IMR-90 (cell line): Measurements from ENCODE around the gene CFAP58. TPM values are rescaled to one million over a fixed set of nuclear protein-coding genes. Genes with fewer than 3 reads are reported as not detected.

Experiments used
- ATAC-seq: fragments of 200-7000 bp; cut with Tn5 transposase; 2 replicates; pipeline ENCODE4 v1.9.1; 2020; ENCODE audit warnings: low read depth, mild to moderate bottlenecking, moderate library complexity
- BruUV-seq: library from RNA; stranded (reverse); fragments of 400-500 nt; replicated peaks from 2 replicates; lab custom pipeline; 2021; lab: Mats Ljungman, UMichigan
- CTCF ChIA-PET: fragments of 300-600 bp; formaldehyde crosslinking; extraction: SDS; loops from one replicate; lab custom pipeline; 2021; ENCODE audit warnings: antibody characterized with exemption; lab: Yijun Ruan, JAX
- POLR2A ChIA-PET: fragments of 300-600 bp; sonication (Branson Sonifier 250); formaldehyde crosslinking; loops from one replicate; lab custom pipeline; 2022; ENCODE audit warnings: antibody characterized with exemption; ENCODE audit not compliant: unreplicated experiment; lab: Charles Lee
- DNase-seq: peaks from one replicate; pipeline ENCODE4 v3.0.0; 2013
- H2AFZ ChIP-seq: replicated peaks from 2 replicates; pipeline ENCODE3; 2013; ENCODE audit warnings: low read length, mild to moderate bottlenecking; ENCODE audit not compliant: poor library complexity
- H2AK5ac ChIP-seq: 2 replicates; pipeline ENCODE4 v1.6.1; 2013; ENCODE audit warnings: low read depth, low read length, inconsistent platforms
- H2AK9ac ChIP-seq: replicated peaks from 2 replicates; pipeline ENCODE3; 2013; ENCODE audit warnings: mild to moderate bottlenecking, low read depth, low read length, moderate library complexity; ENCODE audit not compliant: poor library complexity
- H2BK120ac ChIP-seq: 2 replicates; pipeline ENCODE4 v1.6.1; 2013; ENCODE audit warnings: low read depth, low read length, inconsistent platforms
- H2BK15ac ChIP-seq: 3 replicates; pipeline ENCODE4 v1.6.1; 2013; ENCODE audit warnings: low read depth, low read length, inconsistent platforms
- H2BK20ac ChIP-seq: 2 replicates; pipeline ENCODE4 v1.6.1; 2013; ENCODE audit warnings: low read depth, mild to moderate bottlenecking, inconsistent platforms, low read length, moderate library complexity
- H2BK5ac ChIP-seq: 2 replicates; pipeline ENCODE4 v1.6.1; 2013; ENCODE audit warnings: mild to moderate bottlenecking, low read depth, low read length, inconsistent platforms; ENCODE audit not compliant: poor library complexity, severe bottlenecking
- H3K14ac ChIP-seq: replicated peaks from 2 replicates; pipeline ENCODE4 v1.6.1; 2013; ENCODE audit warnings: low read depth, low read length, inconsistent platforms
- H3K18ac ChIP-seq: 2 replicates; pipeline ENCODE4 v1.6.1; 2013; ENCODE audit warnings: low read depth, low read length, control low read depth
- H3K23ac ChIP-seq: 2 replicates; pipeline ENCODE4 v1.6.1; 2013; ENCODE audit warnings: low read depth, low read length, inconsistent platforms
- H3K27ac ChIP-seq: 2 replicates; pipeline ENCODE4 v1.5.1; 2013; ENCODE audit warnings: mild to moderate bottlenecking, control low read depth, low read length; ENCODE audit not compliant: insufficient read depth
- H3K27me3 ChIP-seq: 2 replicates; pipeline ENCODE4 v1.6.1; 2013; ENCODE audit warnings: low read length; ENCODE audit not compliant: control insufficient read depth, insufficient read depth
- H3K36me3 ChIP-seq: 2 replicates; pipeline ENCODE4 v1.6.1; 2013; ENCODE audit warnings: low read length, mixed read lengths; ENCODE audit not compliant: control insufficient read depth, insufficient read depth
- H3K4ac ChIP-seq: 2 replicates; pipeline ENCODE4 v1.6.1; 2013; ENCODE audit warnings: low read depth, low read length, inconsistent platforms
- H3K4me1 ChIP-seq: 2 replicates; pipeline ENCODE4 v1.6.1; 2013; ENCODE audit warnings: low read length, mixed read lengths; ENCODE audit not compliant: control insufficient read depth, insufficient read depth
- H3K4me2 ChIP-seq: 2 replicates; pipeline ENCODE4 v1.6.1; 2013; ENCODE audit warnings: low read depth, mild to moderate bottlenecking, control low read depth, low read length, moderate library complexity
- H3K4me3 ChIP-seq: 2 replicates; pipeline ENCODE4 v1.5.1; 2013; ENCODE audit warnings: low read depth, mild to moderate bottlenecking, control low read depth, low read length, moderate library complexity; ENCODE audit not compliant: insufficient read depth
- H3K56ac ChIP-seq: 2 replicates; pipeline ENCODE4 v1.6.1; 2013; ENCODE audit warnings: low read length, inconsistent platforms; ENCODE audit not compliant: insufficient read depth; ENCODE audit errors: extremely low read depth
- H3K79me1 ChIP-seq, 2 experiments: 2 replicates each; pipeline ENCODE4 v1.6.1; 2013; ENCODE audit warnings: low read length in 2 of 2, inconsistent platforms in 1 of 2, low read depth in 1 of 2
- H3K9ac ChIP-seq: 2 replicates; pipeline ENCODE4 v1.6.1; 2013; ENCODE audit warnings: low read depth, low read length, control low read depth
- H3K9me1 ChIP-seq: 2 replicates; pipeline ENCODE4 v1.6.1; 2013; ENCODE audit warnings: low read length, inconsistent platforms; ENCODE audit not compliant: insufficient read depth
- H3K9me3 ChIP-seq: 2 replicates; pipeline ENCODE4 v1.6.1; 2013; ENCODE audit warnings: low read length; ENCODE audit not compliant: control insufficient read depth, insufficient read depth
- H4K20me1 ChIP-seq: 2 replicates; pipeline ENCODE4 v1.6.1; 2013; ENCODE audit warnings: low read length, inconsistent platforms; ENCODE audit not compliant: insufficient read depth
- H4K5ac ChIP-seq: 2 replicates; pipeline ENCODE4 v1.6.1; 2013; ENCODE audit warnings: mild to moderate bottlenecking, low read depth, low read length, control low read depth
- H4K8ac ChIP-seq, 2 experiments: 2 replicates each; pipeline ENCODE4 v1.6.1; 2013; ENCODE audit warnings: low read depth in 2 of 2, low read length in 2 of 2, control low read depth in 1 of 2, inconsistent platforms in 1 of 2
- H4K91ac ChIP-seq: 2 replicates; pipeline ENCODE4 v1.6.1; 2013; ENCODE audit warnings: low read depth, low read length, inconsistent platforms; ENCODE audit not compliant: insufficient read depth
- POLR2A ChIP-seq: IDR thresholded peaks from 2 replicates; pipeline ENCODE4 v1.6.1; 2012; ENCODE audit warnings: mild to moderate bottlenecking, low read depth, low read length
- RAD21 ChIP-seq: IDR thresholded peaks from 2 replicates; pipeline ENCODE4 v1.6.1; 2012; ENCODE audit warnings: low read length, improper control_type of control experiment
- RCOR1 ChIP-seq: IDR thresholded peaks from 2 replicates; pipeline ENCODE4 v1.6.1; 2012; ENCODE audit warnings: mild to moderate bottlenecking, low read length, improper control_type of control experiment; ENCODE audit not compliant: insufficient replicate concordance
- WGBS, 2 experiments: methylation state at CpG; one replicate each; pipeline versions ENCODE4 v1.1.5 to v1.1.7; 2013; ENCODE audit warnings: missing lambda C conversion rate in 2 of 2; ENCODE audit not compliant: insufficient read length in 1 of 2; ENCODE audit errors: extremely low coverage in 2 of 2; 5-methylcytosine and 5-hydroxymethylcytosine counted together
- dilution Hi-C: fragments of 300-500 bp; cut with HindIII; formaldehyde crosslinking; loops from one replicate; pipeline ENCODE4 v1.14.3; 2018; ENCODE audit warnings: low sequenced_read_pairs; ENCODE audit not compliant: unreplicated experiment
- in situ Hi-C: fragments of 300-500 bp; cut with MboI; formaldehyde crosslinking; loops from 3 replicates; pipeline ENCODE4 v1.14.3; 2019; ENCODE audit warnings: low sequenced_read_pairs, inconsistent platforms, mixed read lengths
- intact Hi-C: fragments of 100-400 bp; cut with micrococcal nuclease; formaldehyde crosslinking; loops from 2 replicates; pipeline ENCODE4 v1.10.0; 2022
- polyA plus RNA-seq, 3 experiments: library from polyadenylated mRNA; depleted of rRNA; stranded (reverse); fragments of >200 nt; gene quantifications; 2 replicates each; pipeline ENCODE4 v1.2.3, GENCODE V29; 2012; ENCODE audit warnings: low replicate concordance in 1 of 3
- total RNA-seq: library from RNA; depleted of rRNA; stranded (reverse); fragments of >200 nt; gene quantifications from 2 replicates; pipeline ENCODE4 v1.2.3, GENCODE V29; 2012

CFAP58 gene
- total and polyA plus RNA-seq, 2 of the 4 experiments (the other 2 are of a cell fraction): 0.36 to 0.72 TPM

DNA sequence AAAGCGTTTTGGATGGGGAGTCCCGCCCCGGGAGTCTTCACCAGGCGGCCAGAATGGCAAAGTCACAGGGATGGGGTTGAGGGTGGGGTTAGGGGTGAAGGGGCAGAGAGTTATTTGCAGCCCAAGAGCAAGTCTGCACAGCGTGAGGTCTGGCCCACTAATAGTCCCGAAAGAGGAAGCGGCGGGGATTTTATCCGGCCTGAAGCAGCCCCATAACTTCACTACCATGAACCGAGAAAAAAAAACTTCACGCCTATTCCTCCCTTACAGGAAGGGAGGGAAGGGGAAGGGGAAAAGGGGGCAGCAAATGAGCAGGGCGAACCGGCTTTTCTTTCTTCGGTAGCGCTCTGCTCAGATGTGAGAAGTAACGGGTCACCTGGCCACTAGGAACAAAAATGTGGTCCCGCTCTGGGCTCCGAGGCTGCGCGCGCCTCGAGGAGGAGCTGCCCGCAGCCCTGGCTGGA is 16.1 kb upstream of the CFAP58 start:
- Histone ChIP-seq H3K56ac (peak overlapping the region; percentile 75), H3K9me3 (no peaks in the 10 kb centered on the region), H2AK5ac (peak overlapping the region; percentile 46), H3K14ac (peak overlapping the region; percentile 84), H2BK120ac (peak overlapping the region; percentile 77), H3K9ac (peak overlapping the region; percentile 95), H2BK15ac (peak overlapping the region; percentile 30; the same call in 1 of the 3 replicates), H3K27me3 (no peaks in the 10 kb centered on the region), H4K91ac (peak overlapping the region; percentile 44), H3K23ac (peak overlapping the region; percentile 70), H3K9me1 (peaks cover 37% of the 10 kb centered on the region), H3K18ac (peak overlapping the region; percentile 44; the same call in 1 of the 2 replicates), H3K4me2 (peak overlapping the region; percentile 76), H3K36me3 (peaks cover 3% of the 10 kb centered on the region; the same call in 1 of the 2 replicates), H4K5ac (no peak overlapping the region), H4K20me1 (peaks cover 43% of the 10 kb centered on the region), H2BK5ac (peak overlapping the region; percentile 90), H2AK9ac (peak overlapping the region; percentile 86), H3K27ac (peak overlapping the region; percentile 98), H3K4me3 (peak overlapping the region; percentile 83), H2BK20ac (no peak overlapping the region), H3K79me1 (peaks cover 6 to 51% of the 10 kb centered on the region in 2 experiments; a peak in 3 of 4 replicates), H2AFZ (peak overlapping the region; percentile 88), H3K4ac (peak overlapping the region; percentile 26), H3K4me1 (peaks cover 37% of the 10 kb centered on the region), H4K8ac (peak overlapping the region; percentile 57 to 67; a peak in 2 of 4 replicates)
- BruUV-seq: no TSS peak
- POLR2A ChIA-PET: no interaction called here
- TF ChIP-seq RAD21: no peak
- 0 out of 2 replicates have a peak, but pooled peaks have one; percentile 2 for TF ChIP-seq POLR2A
- no peak for TF ChIP-seq RCOR1
- dilution Hi-C loops (no loop called here), in situ Hi-C loops (no loop called here), intact Hi-C loops (loop anchor here (5.0 kb wide), 1 partner anchor 450 kb away; no protein-coding TSS in a partner anchor)
- ATAC-seq: peak; percentile 57
- CTCF ChIA-PET: interaction anchor here (0.5 to 1.8 kb wide), 3 partner anchors 32 to 47 kb away, joined by 3 to 7 read pairs (median 4); no protein-coding TSS in a partner anchor
- WGBS, 2 experiments: no CpG with 5 or more reads among the region's 23 CpGs
- peak; percentile 37 for DNase-seq
